DOHH2 (cell line): ENCODE measurements around the gene CCDC89.
A peak's percentile ranks its signal among the peaks of the same experiment; 100 is the strongest.

Experiments used
- H3F3A ChIP-seq: fragments of 200-600 bp; sonication (generic), shearing (Covaris generic); 2 replicates; pipeline ENCODE4 v1.6.0; 2016; ENCODE audit warnings: antibody characterized with exemption, mild to moderate bottlenecking; ENCODE audit not compliant: control insufficient read depth, insufficient read depth
- H3K27ac ChIP-seq: fragments of 200-600 bp; sonication (generic); 2 replicates; pipeline ENCODE4 v1.5.1; 2014; ENCODE audit warnings: low read depth, mild to moderate bottlenecking, low read length, moderate library complexity
- H3K27me3 ChIP-seq: fragments of 200-600 bp; sonication (generic); 2 replicates; pipeline ENCODE4 v1.6.1; 2014; ENCODE audit warnings: mild to moderate bottlenecking, low read length, mixed read lengths; ENCODE audit not compliant: control insufficient read depth
- H3K36me3 ChIP-seq: fragments of 200-600 bp; sonication (generic); 2 replicates; pipeline ENCODE4 v1.6.1; 2014; ENCODE audit warnings: mild to moderate bottlenecking, low read length, moderate library complexity, mixed read lengths; ENCODE audit not compliant: control insufficient read depth
- H3K4me1 ChIP-seq: fragments of 200-600 bp; sonication (generic); 2 replicates; pipeline ENCODE4 v1.6.1; 2014; ENCODE audit warnings: mild to moderate bottlenecking, low read length, mixed read lengths; ENCODE audit not compliant: control insufficient read depth
- H3K4me2 ChIP-seq: fragments of 200-600 bp; sonication (generic); 2 replicates; pipeline ENCODE4 v1.6.0; 2014; ENCODE audit warnings: mild to moderate bottlenecking, low read length, moderate library complexity
- H3K4me3 ChIP-seq: fragments of 200-600 bp; sonication (generic); 2 replicates; pipeline ENCODE4 v1.5.1; 2014; ENCODE audit warnings: mild to moderate bottlenecking, low read length, mixed read lengths
- H3K79me2 ChIP-seq: fragments of 200-600 bp; sonication (generic); 2 replicates; pipeline ENCODE4 v1.6.1; 2014; ENCODE audit warnings: mild to moderate bottlenecking, low read length, mixed read lengths; ENCODE audit not compliant: control insufficient read depth
- H3K9me2 ChIP-seq: fragments of 200-600 bp; sonication (generic); replicated peaks from 2 replicates; pipeline ENCODE4 v1.6.1; 2014; ENCODE audit warnings: mild to moderate bottlenecking, low read length, mixed read lengths; ENCODE audit not compliant: control insufficient read depth
- H3K9me3 ChIP-seq: fragments of 200-600 bp; sonication (generic); 2 replicates; pipeline ENCODE4 v1.6.1; 2014; ENCODE audit warnings: antibody characterized with exemption, low read length, mixed read lengths; ENCODE audit not compliant: control insufficient read depth, insufficient read depth
- H4K20me1 ChIP-seq: fragments of 200-600 bp; sonication (generic); 2 replicates; pipeline ENCODE4 v1.6.0; 2014; ENCODE audit warnings: low read depth, mild to moderate bottlenecking, antibody characterized with exemption, low read length, moderate library complexity; ENCODE audit not compliant: control insufficient read depth, insufficient read depth
- EZH2phosphoT487 ChIP-seq: fragments of 200-600 bp; sonication (generic); IDR thresholded peaks from 2 replicates; pipeline ENCODE4 v1.6.1; 2017; ENCODE audit warnings: borderline replicate concordance, mild to moderate bottlenecking, antibody characterized with exemption, low read length, moderate library complexity, mixed read lengths
- TF ChIP-seq, protein P1 (sequence below): fragments of 200-600 bp; sonication (generic); IDR thresholded peaks from one replicate; pipeline ENCODE4 v1.5.1; 2014; ENCODE audit warnings: antibody characterized with exemption, mild to moderate bottlenecking, low read depth, low read length; ENCODE audit not compliant: poor library complexity, severe bottlenecking

The CCDC89 gene

DNA sequence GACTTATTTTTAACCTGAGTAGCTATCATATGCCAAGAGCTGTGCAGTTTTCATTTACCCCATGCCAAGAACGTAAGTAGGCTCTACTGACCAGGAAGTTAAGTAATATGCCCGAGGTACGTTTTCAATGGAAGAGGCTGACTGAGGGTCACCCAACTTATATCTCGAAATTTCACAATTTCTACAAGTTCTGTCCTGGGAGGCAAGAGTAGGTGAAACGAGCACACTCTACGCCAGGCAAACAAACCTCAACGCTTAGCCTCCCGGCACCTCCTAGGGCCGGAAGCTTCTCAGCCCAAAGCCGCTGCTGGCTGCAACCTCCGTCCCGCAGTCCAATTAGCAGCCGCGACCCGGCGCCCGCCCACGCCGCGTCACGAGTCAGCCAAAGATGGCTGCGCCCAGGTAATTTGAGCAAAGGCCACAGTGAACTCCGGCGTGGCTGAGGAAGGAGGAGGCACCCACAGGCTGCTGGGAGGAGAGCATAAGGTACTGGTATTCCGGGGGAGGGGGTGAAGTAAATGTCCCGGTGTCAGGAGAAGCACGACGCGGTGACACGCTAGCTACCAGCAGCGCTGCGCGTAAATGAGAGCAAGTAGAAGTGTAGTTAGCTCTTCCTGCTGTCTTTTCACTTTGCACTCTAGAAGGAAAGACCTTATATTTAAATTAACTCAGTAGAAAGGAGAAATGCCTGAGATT is 38.2 kb downstream of the CCDC89 start, which contains the start of gene TMEM126A:
Gene TMEM126A, plus strand, starts transcription at position 364 of the 696 bp plus-strand sequence. CDS start 2,289 bp downstream, outside the sequence.
- Histone ChIP-seq H3F3A (peaks cover 11% of the 10 kb centered on the region; the same call in 1 of the 2 replicates), H3K27ac (peak within 1 kb of the TSS; percentile 32)
- TF ChIP-seq EZH2phosphoT487 = no peak
- TF ChIP-seq, protein P1, sequence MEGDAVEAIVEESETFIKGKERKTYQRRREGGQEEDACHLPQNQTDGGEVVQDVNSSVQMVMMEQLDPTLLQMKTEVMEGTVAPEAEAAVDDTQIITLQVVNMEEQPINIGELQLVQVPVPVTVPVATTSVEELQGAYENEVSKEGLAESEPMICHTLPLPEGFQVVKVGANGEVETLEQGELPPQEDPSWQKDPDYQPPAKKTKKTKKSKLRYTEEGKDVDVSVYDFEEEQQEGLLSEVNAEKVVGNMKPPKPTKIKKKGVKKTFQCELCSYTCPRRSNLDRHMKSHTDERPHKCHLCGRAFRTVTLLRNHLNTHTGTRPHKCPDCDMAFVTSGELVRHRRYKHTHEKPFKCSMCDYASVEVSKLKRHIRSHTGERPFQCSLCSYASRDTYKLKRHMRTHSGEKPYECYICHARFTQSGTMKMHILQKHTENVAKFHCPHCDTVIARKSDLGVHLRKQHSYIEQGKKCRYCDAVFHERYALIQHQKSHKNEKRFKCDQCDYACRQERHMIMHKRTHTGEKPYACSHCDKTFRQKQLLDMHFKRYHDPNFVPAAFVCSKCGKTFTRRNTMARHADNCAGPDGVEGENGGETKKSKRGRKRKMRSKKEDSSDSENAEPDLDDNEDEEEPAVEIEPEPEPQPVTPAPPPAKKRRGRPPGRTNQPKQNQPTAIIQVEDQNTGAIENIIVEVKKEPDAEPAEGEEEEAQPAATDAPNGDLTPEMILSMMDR = no peak

DNA sequence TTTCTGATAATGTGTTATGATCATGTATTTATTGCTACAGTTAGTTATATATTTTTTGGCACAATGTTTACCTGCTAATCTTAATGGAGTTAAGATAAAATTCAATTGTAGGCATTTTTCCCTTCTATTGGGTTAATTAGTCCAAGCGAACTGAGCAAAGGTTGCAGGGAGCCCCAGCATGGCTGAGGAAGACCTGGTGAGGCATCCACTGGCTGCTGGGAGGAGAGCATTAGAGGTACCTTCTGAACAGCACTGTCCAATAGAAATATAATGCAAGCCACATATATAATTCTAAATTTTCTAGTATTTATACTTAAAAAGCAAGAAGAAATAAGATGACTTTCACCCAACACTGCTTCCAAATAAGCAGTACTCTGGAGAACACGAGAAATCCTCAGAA is 38.9 kb downstream of the CCDC89 start:
- H3K4me3 ChIP-seq = peak overlapping the region; percentile 73
- H3F3A ChIP-seq = peaks cover 7% of the 10 kb centered on the region; the same call in 1 of the 2 replicates
- no peaks in the 10 kb centered on the region for H3K9me2 ChIP-seq
- H4K20me1 ChIP-seq = no peaks in the 10 kb centered on the region; the same call in 1 of the 2 replicates
- TF ChIP-seq, protein P1 = no peak
- no peak for TF ChIP-seq EZH2phosphoT487
- no peaks in the 10 kb centered on the region for H3K9me3 ChIP-seq
- H3K27ac ChIP-seq = peak overlapping the region; percentile 32
- H3K4me1 ChIP-seq = peaks cover 26% of the 10 kb centered on the region
- peaks cover 29% of the 10 kb centered on the region for H3K79me2 ChIP-seq
- peak overlapping the region; percentile 70 for H3K4me2 ChIP-seq
- peaks cover 11% of the 10 kb centered on the region for H3K27me3 ChIP-seq
- H3K36me3 ChIP-seq = peaks cover 13% of the 10 kb centered on the region

More for the DNA sequence above, 38.2 kb downstream of the CCDC89 start, which contains the start of gene TMEM126A:
- peaks cover 13% of the 10 kb centered on the region for H3K36me3 ChIP-seq
- H3K4me2 ChIP-seq = peak within 1 kb of the TSS; percentile 70
- H3K4me3 ChIP-seq = peak within 1 kb of the TSS; percentile 73
- H3K9me2 ChIP-seq = no peaks in the 10 kb centered on the region
- peaks cover 5% of the 10 kb centered on the region; the same call in 1 of the 2 replicates for H3K27me3 ChIP-seq
- peaks cover 26% of the 10 kb centered on the region for H3K4me1 ChIP-seq
- no peaks in the 10 kb centered on the region for H3K9me3 ChIP-seq
- peaks cover 29% of the 10 kb centered on the region for H3K79me2 ChIP-seq
- no peaks in the 10 kb centered on the region; the same call in 1 of the 2 replicates for H4K20me1 ChIP-seq

DNA sequence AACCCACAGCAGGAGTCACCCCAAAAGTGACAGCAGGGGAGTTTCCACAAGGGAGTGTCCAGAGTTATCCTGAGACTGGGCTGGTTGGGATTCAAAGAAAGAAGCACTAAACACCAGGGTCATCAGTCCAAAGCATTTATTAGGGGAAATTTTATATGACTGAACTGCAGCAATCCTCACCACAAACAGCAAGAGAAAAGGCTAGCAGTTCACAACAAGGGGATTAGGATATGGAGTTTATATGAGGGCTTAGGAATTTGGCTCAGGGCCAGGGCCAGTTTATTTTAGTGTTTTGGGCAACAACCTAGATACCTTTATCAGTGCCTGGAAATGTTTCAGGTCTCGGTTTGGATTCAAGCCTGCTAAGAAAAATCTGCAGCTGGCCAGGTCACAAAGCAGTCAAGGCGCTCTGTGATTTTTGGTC is 42.8 kb downstream of the CCDC89 start:
- Histone ChIP-seq H3K4me3 (no peak overlapping the region), H3K9me3 (no peaks in the 10 kb centered on the region), H4K20me1 (no peaks in the 10 kb centered on the region), H3K9me2 (no peaks in the 10 kb centered on the region), H3K36me3 (peaks cover 3% of the 10 kb centered on the region; the same call in 1 of the 2 replicates), H3K4me1 (peaks cover 11% of the 10 kb centered on the region), H3K79me2 (peaks cover 4% of the 10 kb centered on the region), H3K4me2 (no peak overlapping the region), H3K27ac (no peak overlapping the region), H3K27me3 (peaks cover 13% of the 10 kb centered on the region), H3F3A (peaks cover 6% of the 10 kb centered on the region; the same call in 1 of the 2 replicates)
- TF ChIP-seq, protein P1 = no peak
- TF ChIP-seq EZH2phosphoT487 = no peak
